Jurkat, Clone E6-1 (cell line): Measurements from ENCODE around the gene NACC1.
"Not testable (repeated sequence)": the region's sequence is repeated elsewhere in the genome, so short reads cannot be mapped to it uniquely, and the experiment has no call there.

ENCODE experiments used
- DNase-seq: peaks from one replicate; pipeline ENCODE4 v3.0.0-alpha.2; 2011; ENCODE audit warnings: low read depth, low spot score
- H3K4me3 ChIP-seq: 2 replicates; pipeline ENCODE4 v1.5.1; 2011; ENCODE audit warnings: mild to moderate bottlenecking, low read length, control low read depth, moderate library complexity

NACC1 gene

GRCh38 chr19:13154241-13154778 lies 36.2 kb downstream of the NACC1 start:
- no peak for DNase-seq
- H3K4me3 ChIP-seq = peak overlapping the region; percentile 90

GRCh38 chr19:13154911-13155471 lies 36.9 kb downstream of the NACC1 start:
- DNase-seq = peak; percentile 70
- peak overlapping the region; percentile 90 for H3K4me3 ChIP-seq

- no peak for DNase-seq
- peak overlapping the region; percentile 90 for H3K4me3 ChIP-seq
Measured at GRCh38 chr19:13155472-13156359, 37.7 kb downstream of the NACC1 start.

GRCh38 chr19:13159713-13160112 lies 41.6 kb downstream of the NACC1 start:
- no peak for DNase-seq
- H3K4me3 ChIP-seq = no peak overlapping the region

GRCh38 chr19:13160557-13160956 lies 42.5 kb downstream of the NACC1 start:
- H3K4me3 ChIP-seq = no peak overlapping the region
- no peak for DNase-seq

GRCh38 chr19:13162724-13163608 lies 44.9 kb downstream of the NACC1 start:
- DNase-seq = peak; percentile 97
- peak overlapping the region; percentile 59 for H3K4me3 ChIP-seq

- no peak for DNase-seq
- peak overlapping the region; percentile 51 for H3K4me3 ChIP-seq
Measured at GRCh38 chr19:13163609-13164342, 45.7 kb downstream of the NACC1 start.

GRCh38 chr19:13164343-13165161 lies 46.5 kb downstream of the NACC1 start:
- DNase-seq = peak; percentile 71
- H3K4me3 ChIP-seq = peak overlapping the region; percentile 51

GRCh38 chr19:13165162-13165997 lies 47.3 kb downstream of the NACC1 start:
- H3K4me3 ChIP-seq = 0 out of 2 replicates have a peak overlapping the region, but pooled peaks have one; percentile 51
- DNase-seq = no peak

GRCh38 chr19:13166151-13166550 lies 48.1 kb downstream of the NACC1 start:
- not testable (repeated sequence) for H3K4me3 ChIP-seq, DNase-seq

- H3K4me3 ChIP-seq = no peak overlapping the region
- no peak for DNase-seq
Measured at GRCh38 chr19:13169769-13170168, 51.7 kb downstream of the NACC1 start.

- H3K4me3 ChIP-seq = no peak overlapping the region
- DNase-seq = no peak
Measured at GRCh38 chr19:13171146-13171545, 53.1 kb downstream of the NACC1 start.

GRCh38 chr19:13172346-13173138 lies 54.5 kb downstream of the NACC1 start:
- no peak overlapping the region for H3K4me3 ChIP-seq
- no peak for DNase-seq

GRCh38 chr19:13173139-13173737 lies 55.2 kb downstream of the NACC1 start:
- no peak overlapping the region for H3K4me3 ChIP-seq

GRCh38 chr19:13176345-13176744 lies 58.3 kb downstream of the NACC1 start:
- no peak overlapping the region for H3K4me3 ChIP-seq

More at GRCh38 chr19:13173139-13173737, 55.2 kb downstream of the NACC1 start:
- no peak for DNase-seq

GRCh38 chr19:13177584-13177983 lies 59.5 kb downstream of the NACC1 start:
- H3K4me3 ChIP-seq, DNase-seq: not testable (repeated sequence)

More at GRCh38 chr19:13176345-13176744, 58.3 kb downstream of the NACC1 start:
- DNase-seq = no peak
